K562 (cell line): Measurements from ENCODE around the gene COQ10B. TPM values are rescaled to one million over a fixed set of nuclear protein-coding genes. Genes with fewer than 3 reads are reported as not detected.

Experiments
- BRD4 ChIP-seq: fragments of 200-600 bp; sonication (generic); IDR thresholded peaks from 2 replicates; pipeline ENCODE4 v1.6.1; 2017; ENCODE audit warnings: inconsistent platforms
- FOXJ3 ChIP-seq: sonication (generic); formaldehyde crosslinking; IDR thresholded peaks from 2 replicates; pipeline ENCODE4 v1.4.0; 2020; ENCODE audit warnings: mild to moderate bottlenecking, missing genetic modification reagents
- HCFC1 ChIP-seq: IDR thresholded peaks from 2 replicates; pipeline ENCODE4 v1.6.1; 2012; ENCODE audit warnings: low read depth, low read length, improper control_type of control experiment
- HOXB6 ChIP-seq: fragments of 250-450 bp; sonication (Bioruptor Pico); IDR thresholded peaks from 2 replicates; pipeline ENCODE4 v1.5.1; 2022; ENCODE audit warnings: mild to moderate bottlenecking, borderline replicate concordance
- HSF4 ChIP-seq: fragments of 250-450 bp; sonication (Bioruptor Pico); IDR thresholded peaks from 2 replicates; pipeline ENCODE4 v2.1.2; 2022; ENCODE audit warnings: mild to moderate bottlenecking, moderate library complexity, borderline replicate concordance
- MAFK ChIP-seq: IDR thresholded peaks from 2 replicates; pipeline ENCODE4 v1.6.1; 2011; ENCODE audit warnings: low read length, improper control_type of control experiment
- POLR2AphosphoS5 ChIP-seq: IDR thresholded peaks from 2 replicates; pipeline ENCODE4 v1.6.1; 2011; ENCODE audit warnings: mild to moderate bottlenecking, low read depth, low read length, moderate library complexity; ENCODE audit not compliant: control insufficient read depth, insufficient read depth
- PTRF ChIP-seq: fragments of 450-650 bp; IDR thresholded peaks from 2 replicates; pipeline ENCODE4 v1.6.1; 2016; ENCODE audit warnings: mild to moderate bottlenecking, missing genetic modification characterization, missing compliant biosample characterization
- SAFB ChIP-seq: fragments of 200-400 bp; formaldehyde crosslinking; IDR thresholded peaks from 2 replicates; pipeline ENCODE4 v1.6.1; 2017; ENCODE audit warnings: low read depth, low read length, borderline replicate concordance
- TOE1 ChIP-seq, 2 experiments: fragments of 450-650 bp in 1 of 2; sonication (generic) in 1 of 2; formaldehyde crosslinking in 1 of 2; IDR thresholded peaks; 2 replicates each; pipeline versions ENCODE4 v1.7.1 to v1.8.0; 2016 to 2022; ENCODE audit warnings: borderline replicate concordance in 2 of 2, mild to moderate bottlenecking in 2 of 2, antibody characterized with exemption in 1 of 2, inconsistent platforms in 1 of 2, low read depth in 1 of 2, missing genetic modification reagents in 1 of 2, moderate library complexity in 1 of 2
- XRCC4 ChIP-seq: IDR thresholded peaks from one replicate; pipeline ENCODE4 v1.6.1; 2011; ENCODE audit not compliant: insufficient read depth, insufficient read length; ENCODE audit errors: extremely low read depth
- ZBED1 ChIP-seq: IDR thresholded peaks from 2 replicates; pipeline ENCODE4 v1.6.1; 2014
- ZNF12 ChIP-seq: sonication (generic); formaldehyde crosslinking; IDR thresholded peaks from 2 replicates; pipeline ENCODE4 v1.4.0; 2020; ENCODE audit warnings: mild to moderate bottlenecking, missing genetic modification reagents
- ZNF224 ChIP-seq: sonication (generic); formaldehyde crosslinking; IDR thresholded peaks from 2 replicates; pipeline ENCODE4 v1.8.0; 2022; ENCODE audit warnings: mild to moderate bottlenecking, missing genetic modification reagents
- polyA plus RNA-seq, 8 experiments: library from polyadenylated mRNA; depleted of rRNA in 4 of 8; stranded (reverse) in 5 of 8; unstranded in 3 of 8; fragments of >200 nt; fragmentation: Nextera tagmentation in 2 of 8; fragmentation: Illumina TruSeq in 1 of 8; extraction: Ambion mirVana in 2 of 8; extraction: Trizol in 1 of 8; gene quantifications; 2 replicates each; pipeline versions ENCODE4 v1.2.1 to v1.2.3, GENCODE V29; 2011 to 2014; ENCODE audit warnings: inconsistent platforms in 1 of 8, missing spikeins in 1 of 8
- total RNA-seq, 7 experiments: library from RNA; depleted of rRNA in 6 of 7; stranded (reverse); fragments of >200 nt in 6 of 7; fragmentation: Illumina TruSeq in 2 of 7; extraction: Trizol in 2 of 7; gene quantifications; 2 replicates each; pipeline versions ENCODE4 v1.2.1 to v1.2.3, GENCODE V29; 2011 to 2021; ENCODE audit warnings: low replicate concordance in 1 of 7
- TF ChIP-seq, protein P1 (sequence below): fragments of 450-650 bp; IDR thresholded peaks from 2 replicates; pipeline ENCODE4 v1.6.1; 2016
- TF ChIP-seq, protein P2 (sequence below): IDR thresholded peaks from 2 replicates; pipeline ENCODE4 v1.6.1; 2016; ENCODE audit warnings: missing genetic modification characterization, missing compliant biosample characterization
- TF ChIP-seq, protein P3 (sequence below): fragments of 150-350 bp; conservative IDR thresholded peaks from 2 replicates; pipeline ENCODE4 v1.6.1; 2014; ENCODE audit warnings: low read length
- TF ChIP-seq, protein P4 (sequence below): fragments of 250-450 bp; sonication (Bioruptor Pico); IDR thresholded peaks from 2 replicates; pipeline ENCODE4 v1.8.0; 2022; ENCODE audit warnings: moderate library complexity, mild to moderate bottlenecking, inconsistent platforms
- TF ChIP-seq, protein P5 (sequence below): fragments of 450-650 bp; formaldehyde crosslinking; IDR thresholded peaks from 2 replicates; pipeline ENCODE4 v1.4.0; 2020; ENCODE audit warnings: mild to moderate bottlenecking

The COQ10B gene
- total and polyA plus RNA-seq, 9 of the 15 experiments (the other 6 are each of a cell fraction or from before 2014, with no cell fraction given), result 3.1 to 13.1 (median 7.7) TPM

DNA sequence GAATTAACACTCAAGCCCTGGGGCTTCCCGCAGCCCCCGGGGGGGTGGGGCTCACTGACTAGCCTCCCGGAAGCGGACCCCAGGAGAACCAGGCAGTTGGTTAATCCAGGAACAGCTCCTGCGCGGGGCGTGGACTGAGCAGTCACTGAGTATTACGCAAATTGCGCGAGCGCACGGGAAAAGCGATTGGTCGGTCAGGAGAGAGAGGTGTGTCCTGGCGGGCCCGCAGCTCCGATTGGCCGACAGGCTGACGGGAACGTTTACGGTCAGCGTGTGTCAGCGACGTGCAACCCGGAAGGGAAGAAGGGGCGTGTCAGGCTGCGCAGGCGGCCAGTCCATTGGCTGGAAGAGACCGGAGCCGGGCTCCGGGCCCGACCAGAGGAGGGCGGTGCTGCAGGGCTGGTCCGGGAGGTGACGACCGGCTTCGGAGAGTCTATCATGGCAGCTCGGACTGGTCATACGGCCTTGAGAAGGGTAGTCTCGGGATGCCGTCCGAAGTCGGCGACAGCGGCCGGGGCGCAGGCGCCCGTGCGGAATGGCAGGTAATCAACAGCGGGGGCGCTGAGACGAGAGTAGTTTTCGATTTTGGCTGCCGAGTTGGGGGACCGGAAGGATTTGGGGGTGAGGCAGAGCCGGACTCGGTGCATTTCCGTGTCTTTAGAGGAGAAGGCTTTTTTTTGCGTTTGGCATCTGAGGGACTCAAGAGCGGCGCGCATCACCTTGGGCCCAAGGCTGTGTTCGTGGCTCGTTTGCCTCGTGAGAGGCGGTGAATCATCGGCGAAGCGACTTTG, at the start of gene COQ10B (continued):
- TF ChIP-seq MAFK, result no peak
- no peak for TF ChIP-seq FOXJ3
- TF ChIP-seq, protein P1, sequence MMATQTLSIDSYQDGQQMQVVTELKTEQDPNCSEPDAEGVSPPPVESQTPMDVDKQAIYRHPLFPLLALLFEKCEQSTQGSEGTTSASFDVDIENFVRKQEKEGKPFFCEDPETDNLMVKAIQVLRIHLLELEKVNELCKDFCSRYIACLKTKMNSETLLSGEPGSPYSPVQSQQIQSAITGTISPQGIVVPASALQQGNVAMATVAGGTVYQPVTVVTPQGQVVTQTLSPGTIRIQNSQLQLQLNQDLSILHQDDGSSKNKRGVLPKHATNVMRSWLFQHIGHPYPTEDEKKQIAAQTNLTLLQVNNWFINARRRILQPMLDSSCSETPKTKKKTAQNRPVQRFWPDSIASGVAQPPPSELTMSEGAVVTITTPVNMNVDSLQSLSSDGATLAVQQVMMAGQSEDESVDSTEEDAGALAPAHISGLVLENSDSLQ, result peak; percentile 88
- TF ChIP-seq, protein P2, sequence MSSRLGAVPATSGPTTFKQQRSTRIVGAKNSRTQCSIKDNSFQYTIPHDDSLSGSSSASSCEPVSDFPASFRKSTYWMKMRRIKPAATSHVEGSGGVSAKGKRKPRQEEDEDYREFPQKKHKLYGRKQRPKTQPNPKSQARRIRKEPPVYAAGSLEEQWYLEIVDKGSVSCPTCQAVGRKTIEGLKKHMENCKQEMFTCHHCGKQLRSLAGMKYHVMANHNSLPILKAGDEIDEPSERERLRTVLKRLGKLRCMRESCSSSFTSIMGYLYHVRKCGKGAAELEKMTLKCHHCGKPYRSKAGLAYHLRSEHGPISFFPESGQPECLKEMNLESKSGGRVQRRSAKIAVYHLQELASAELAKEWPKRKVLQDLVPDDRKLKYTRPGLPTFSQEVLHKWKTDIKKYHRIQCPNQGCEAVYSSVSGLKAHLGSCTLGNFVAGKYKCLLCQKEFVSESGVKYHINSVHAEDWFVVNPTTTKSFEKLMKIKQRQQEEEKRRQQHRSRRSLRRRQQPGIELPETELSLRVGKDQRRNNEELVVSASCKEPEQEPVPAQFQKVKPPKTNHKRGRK (tag), result no peak
- TF ChIP-seq HSF4 (CRISPR knock-in tag), result no peak
- no peak for TF ChIP-seq ZNF224 (CRISPR knock-in tag)
- no peak for TF ChIP-seq XRCC4
- no peak for TF ChIP-seq BRD4
- TF ChIP-seq, protein P3, sequence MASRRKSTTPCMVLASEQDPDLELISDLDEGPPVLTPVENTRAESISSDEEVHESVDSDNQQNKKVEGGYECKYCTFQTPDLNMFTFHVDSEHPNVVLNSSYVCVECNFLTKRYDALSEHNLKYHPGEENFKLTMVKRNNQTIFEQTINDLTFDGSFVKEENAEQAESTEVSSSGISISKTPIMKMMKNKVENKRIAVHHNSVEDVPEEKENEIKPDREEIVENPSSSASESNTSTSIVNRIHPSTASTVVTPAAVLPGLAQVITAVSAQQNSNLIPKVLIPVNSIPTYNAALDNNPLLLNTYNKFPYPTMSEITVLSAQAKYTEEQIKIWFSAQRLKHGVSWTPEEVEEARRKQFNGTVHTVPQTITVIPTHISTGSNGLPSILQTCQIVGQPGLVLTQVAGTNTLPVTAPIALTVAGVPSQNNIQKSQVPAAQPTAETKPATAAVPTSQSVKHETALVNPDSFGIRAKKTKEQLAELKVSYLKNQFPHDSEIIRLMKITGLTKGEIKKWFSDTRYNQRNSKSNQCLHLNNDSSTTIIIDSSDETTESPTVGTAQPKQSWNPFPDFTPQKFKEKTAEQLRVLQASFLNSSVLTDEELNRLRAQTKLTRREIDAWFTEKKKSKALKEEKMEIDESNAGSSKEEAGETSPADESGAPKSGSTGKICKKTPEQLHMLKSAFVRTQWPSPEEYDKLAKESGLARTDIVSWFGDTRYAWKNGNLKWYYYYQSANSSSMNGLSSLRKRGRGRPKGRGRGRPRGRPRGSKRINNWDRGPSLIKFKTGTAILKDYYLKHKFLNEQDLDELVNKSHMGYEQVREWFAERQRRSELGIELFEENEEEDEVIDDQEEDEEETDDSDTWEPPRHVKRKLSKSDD, result no peak
- no peak for TF ChIP-seq ZBED1
- no peak for TF ChIP-seq PTRF (tag)
- peak; percentile 46 for TF ChIP-seq HCFC1
- TF ChIP-seq, protein P4, sequence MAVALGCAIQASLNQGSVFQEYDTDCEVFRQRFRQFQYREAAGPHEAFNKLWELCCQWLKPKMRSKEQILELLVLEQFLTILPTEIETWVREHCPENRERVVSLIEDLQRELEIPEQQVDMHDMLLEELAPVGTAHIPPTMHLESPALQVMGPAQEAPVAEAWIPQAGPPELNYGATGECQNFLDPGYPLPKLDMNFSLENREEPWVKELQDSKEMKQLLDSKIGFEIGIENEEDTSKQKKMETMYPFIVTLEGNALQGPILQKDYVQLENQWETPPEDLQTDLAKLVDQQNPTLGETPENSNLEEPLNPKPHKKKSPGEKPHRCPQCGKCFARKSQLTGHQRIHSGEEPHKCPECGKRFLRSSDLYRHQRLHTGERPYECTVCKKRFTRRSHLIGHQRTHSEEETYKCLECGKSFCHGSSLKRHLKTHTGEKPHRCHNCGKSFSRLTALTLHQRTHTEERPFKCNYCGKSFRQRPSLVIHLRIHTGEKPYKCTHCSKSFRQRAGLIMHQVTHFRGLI (CRISPR knock-in tag), result no peak
- no peak for TF ChIP-seq HOXB6
- TF ChIP-seq SAFB, result no peak
- TF ChIP-seq ZNF12 (CRISPR knock-in tag), result no peak
- TF ChIP-seq, protein P5, sequence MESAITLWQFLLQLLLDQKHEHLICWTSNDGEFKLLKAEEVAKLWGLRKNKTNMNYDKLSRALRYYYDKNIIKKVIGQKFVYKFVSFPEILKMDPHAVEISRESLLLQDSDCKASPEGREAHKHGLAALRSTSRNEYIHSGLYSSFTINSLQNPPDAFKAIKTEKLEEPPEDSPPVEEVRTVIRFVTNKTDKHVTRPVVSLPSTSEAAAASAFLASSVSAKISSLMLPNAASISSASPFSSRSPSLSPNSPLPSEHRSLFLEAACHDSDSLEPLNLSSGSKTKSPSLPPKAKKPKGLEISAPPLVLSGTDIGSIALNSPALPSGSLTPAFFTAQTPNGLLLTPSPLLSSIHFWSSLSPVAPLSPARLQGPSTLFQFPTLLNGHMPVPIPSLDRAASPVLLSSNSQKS, result no peak
- no peak for TF ChIP-seq TOE1 (IDR thresholded peaks at IDR 0.05; ENCODE audit: borderline replicate concordance)
- no peak for TF ChIP-seq TOE1 (CRISPR knock-in tag; IDR thresholded peaks at IDR 0.05; ENCODE audit: borderline replicate concordance, low read depth)
- TF ChIP-seq POLR2AphosphoS5, result peak; percentile 63
